ENCODE results near the gene BNC1. TPM values are rescaled to one million over a fixed set of nuclear protein-coding genes. Genes with fewer than 3 reads are reported as not detected.

BNC1 gene, protein sequence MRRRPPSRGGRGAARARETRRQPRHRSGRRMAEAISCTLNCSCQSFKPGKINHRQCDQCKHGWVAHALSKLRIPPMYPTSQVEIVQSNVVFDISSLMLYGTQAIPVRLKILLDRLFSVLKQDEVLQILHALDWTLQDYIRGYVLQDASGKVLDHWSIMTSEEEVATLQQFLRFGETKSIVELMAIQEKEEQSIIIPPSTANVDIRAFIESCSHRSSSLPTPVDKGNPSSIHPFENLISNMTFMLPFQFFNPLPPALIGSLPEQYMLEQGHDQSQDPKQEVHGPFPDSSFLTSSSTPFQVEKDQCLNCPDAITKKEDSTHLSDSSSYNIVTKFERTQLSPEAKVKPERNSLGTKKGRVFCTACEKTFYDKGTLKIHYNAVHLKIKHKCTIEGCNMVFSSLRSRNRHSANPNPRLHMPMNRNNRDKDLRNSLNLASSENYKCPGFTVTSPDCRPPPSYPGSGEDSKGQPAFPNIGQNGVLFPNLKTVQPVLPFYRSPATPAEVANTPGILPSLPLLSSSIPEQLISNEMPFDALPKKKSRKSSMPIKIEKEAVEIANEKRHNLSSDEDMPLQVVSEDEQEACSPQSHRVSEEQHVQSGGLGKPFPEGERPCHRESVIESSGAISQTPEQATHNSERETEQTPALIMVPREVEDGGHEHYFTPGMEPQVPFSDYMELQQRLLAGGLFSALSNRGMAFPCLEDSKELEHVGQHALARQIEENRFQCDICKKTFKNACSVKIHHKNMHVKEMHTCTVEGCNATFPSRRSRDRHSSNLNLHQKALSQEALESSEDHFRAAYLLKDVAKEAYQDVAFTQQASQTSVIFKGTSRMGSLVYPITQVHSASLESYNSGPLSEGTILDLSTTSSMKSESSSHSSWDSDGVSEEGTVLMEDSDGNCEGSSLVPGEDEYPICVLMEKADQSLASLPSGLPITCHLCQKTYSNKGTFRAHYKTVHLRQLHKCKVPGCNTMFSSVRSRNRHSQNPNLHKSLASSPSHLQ
- total RNA-seq, result 3.1 TPM
- long read RNA-seq, full-length matches to known transcripts, result 6 of 10 reads
- long read RNA-seq, partial matches to known transcripts, result 3 of 10 reads
- long read RNA-seq, other reads (novel, unspliced or antisense), result 1 of 10 reads

DNA sequence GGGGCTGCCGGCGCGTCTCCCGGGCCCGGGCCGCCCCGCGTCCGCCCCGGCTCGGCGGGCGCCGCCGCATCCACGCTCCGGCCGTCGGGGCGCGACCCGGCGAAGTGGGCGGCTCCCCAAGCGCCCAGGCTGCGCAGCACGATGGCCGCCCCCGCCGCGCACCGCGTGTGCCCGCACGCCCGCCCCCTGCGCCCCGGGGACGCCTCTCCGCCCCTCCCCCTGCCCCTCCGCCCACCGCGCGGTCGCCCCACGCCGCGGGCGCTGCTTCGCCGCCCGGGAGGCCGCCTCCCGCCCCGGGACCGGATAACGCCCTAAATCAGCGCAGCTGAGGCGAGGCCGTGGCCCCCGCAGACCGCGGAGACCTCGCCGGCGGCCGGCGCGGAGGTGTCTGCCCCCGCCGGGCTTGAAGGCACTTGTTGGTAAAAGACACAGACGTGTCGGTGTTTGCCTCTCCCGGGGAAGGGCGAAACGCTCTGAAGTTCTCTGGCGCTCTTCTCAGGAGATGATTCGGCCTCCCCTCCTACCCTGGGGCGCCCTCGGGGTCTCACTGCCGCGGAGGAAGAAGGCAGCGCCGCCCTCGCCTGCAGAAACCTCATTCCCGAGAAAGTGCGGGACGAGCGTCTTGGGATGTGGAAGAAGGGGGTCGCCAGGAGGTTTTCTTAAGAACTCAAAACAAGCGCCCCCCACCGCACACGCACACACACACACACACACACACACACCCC is at the start of gene BNC1:
Gene BNC1 (minus strand): TSS at position 106 of the 725 bp plus-strand sequence. CDS start 36 bp downstream, at position 70.
- ATAC-seq (no peak), DNase-seq (no peak)
- intact Hi-C loops (cut with DNase I), result no loop called here
- Histone ChIP-seq H3K4me3 (peak within 1 kb of the TSS; percentile 44), H3K4me1 (peaks cover 6% of the 10 kb centered on the region), H3K9me3 (no peaks in the 10 kb centered on the region), H3K27ac (no peak within 1 kb of the TSS), H3K27me3 (peaks cover 69% of the 10 kb centered on the region), H3K36me3 (no peaks in the 10 kb centered on the region)
- no peak for TF ChIP-seq CTCF (IDR thresholded peaks at IDR 0.05)

DNA sequence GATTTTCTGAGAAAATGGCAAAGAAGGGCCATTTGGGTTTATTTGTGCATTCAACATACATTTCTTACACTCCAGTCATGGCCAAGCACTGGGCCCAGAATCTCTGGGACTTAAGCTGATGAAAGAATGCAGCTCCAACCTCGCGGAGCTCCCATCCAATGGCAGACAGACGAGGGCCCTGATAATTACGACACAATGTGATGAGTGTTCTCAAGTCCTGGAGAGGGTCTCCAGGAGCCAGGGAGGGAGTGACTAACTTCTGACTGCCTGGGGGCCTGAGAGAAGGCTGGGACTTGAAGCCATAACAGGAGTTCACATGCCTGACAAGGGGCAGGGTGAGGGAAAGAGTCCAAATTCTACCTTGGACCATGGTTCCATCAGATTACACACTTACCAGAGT is 42.6 kb upstream of the BNC1 start:
- TF ChIP-seq CTCF (IDR thresholded peaks at IDR 0.05), result no peak
- Histone ChIP-seq H3K27ac (no peak overlapping the region), H3K27me3 (no peaks in the 10 kb centered on the region), H3K4me1 (no peaks in the 10 kb centered on the region), H3K36me3 (no peaks in the 10 kb centered on the region), H3K4me3 (no peak overlapping the region), H3K9me3 (no peaks in the 10 kb centered on the region)
- intact Hi-C loops (cut with DNase I), result no loop called here
- no peak for ATAC-seq
- no peak for DNase-seq

GRCh38 chr15:83324799-83325198 is 40.3 kb upstream of the BNC1 start:
- no peak for ATAC-seq
- Histone ChIP-seq H3K27me3 (peaks cover 9% of the 10 kb centered on the region), H3K9me3 (no peaks in the 10 kb centered on the region), H3K4me3 (no peak overlapping the region), H3K27ac (no peak overlapping the region), H3K4me1 (no peaks in the 10 kb centered on the region), H3K36me3 (no peaks in the 10 kb centered on the region)
- no peak for TF ChIP-seq CTCF (IDR thresholded peaks at IDR 0.05)
- intact Hi-C loops (cut with DNase I), result no loop called here
- no peak for DNase-seq

- DNase-seq (no peak), ATAC-seq (peak; percentile 26)
- H3K36me3 ChIP-seq, result no peaks in the 10 kb centered on the region
- no peak overlapping the region for H3K27ac ChIP-seq
- H3K27me3 ChIP-seq, result peaks cover 9% of the 10 kb centered on the region
- no peaks in the 10 kb centered on the region for H3K9me3 ChIP-seq
- intact Hi-C loops (cut with DNase I), result no loop called here
- H3K4me1 ChIP-seq, result no peaks in the 10 kb centered on the region
- no peak for TF ChIP-seq CTCF (IDR thresholded peaks at IDR 0.05)
- no peak overlapping the region for H3K4me3 ChIP-seq
Observed at GRCh38 chr15:83323296-83323711, 38.8 kb upstream of the BNC1 start.

GRCh38 chr15:83322691-83323090 is 38.2 kb upstream of the BNC1 start:
- no peaks in the 10 kb centered on the region for H3K36me3 ChIP-seq
- no peaks in the 10 kb centered on the region for H3K9me3 ChIP-seq
- intact Hi-C loops (cut with DNase I), result no loop called here
- ATAC-seq, result no peak
- H3K4me3 ChIP-seq, result no peak overlapping the region
- no peak overlapping the region for H3K27ac ChIP-seq
- no peak for TF ChIP-seq CTCF (IDR thresholded peaks at IDR 0.05)
- peaks cover 9% of the 10 kb centered on the region for H3K27me3 ChIP-seq
- DNase-seq, result no peak
- no peaks in the 10 kb centered on the region for H3K4me1 ChIP-seq
